Measurements from ENCODE around the gene SLC7A6. TPM values are rescaled to one million over a fixed set of nuclear protein-coding genes. Genes with fewer than 3 reads are reported as not detected.

Gene SLC7A6
- total and polyA plus RNA-seq, 2 of the 13 experiments (the other 11 are each of a cell fraction or from before 2014, with no cell fraction given), result 35.8 to 70.8 TPM

DNA sequence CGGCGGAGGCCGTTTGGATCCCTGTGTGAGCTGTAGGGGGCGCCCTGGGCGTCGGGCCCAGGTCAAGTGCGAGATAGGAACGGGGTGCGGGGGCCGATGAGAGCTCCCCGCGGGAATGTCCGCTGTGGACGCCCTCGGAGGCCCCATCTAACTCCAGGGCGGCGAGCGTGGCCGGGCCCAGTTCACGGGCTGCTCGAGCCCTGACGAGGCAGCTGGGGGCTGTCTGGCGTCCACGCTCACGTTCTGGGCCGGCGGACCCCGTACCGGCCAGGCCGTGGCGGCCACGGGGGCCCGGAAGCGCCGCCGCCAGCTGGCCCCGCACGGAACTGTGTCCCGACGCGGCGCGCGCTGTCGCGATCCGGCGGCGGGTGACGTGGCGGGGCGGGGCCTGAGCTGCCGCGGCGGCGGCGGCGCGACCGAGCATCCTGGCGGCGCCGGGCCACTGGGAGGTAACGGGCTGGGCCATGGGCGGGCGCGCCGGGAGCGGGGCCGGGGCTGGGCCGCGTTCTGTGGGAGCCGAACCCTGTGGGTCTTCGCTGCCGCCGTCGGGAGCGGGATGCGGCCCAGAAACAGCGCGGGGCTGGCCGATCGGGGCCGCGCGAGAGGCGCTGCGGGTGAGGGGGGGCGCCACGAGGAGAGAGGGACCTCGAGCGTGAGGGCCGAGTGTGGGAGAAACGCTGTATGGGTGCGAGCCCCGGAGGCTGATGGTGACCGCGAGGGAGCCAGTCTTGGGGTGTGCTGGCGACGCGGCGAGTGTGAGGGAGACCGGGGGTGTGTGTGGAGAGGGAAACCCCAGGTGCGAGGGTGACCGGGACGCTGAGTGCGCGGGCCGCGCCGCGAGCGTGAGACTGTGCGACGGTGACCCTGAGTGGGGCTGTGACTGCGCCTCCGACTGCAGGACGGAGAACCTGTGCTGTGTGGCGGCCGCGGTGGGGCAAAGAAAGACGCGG, at the start of gene SLC7A6 (continued):
- TF ChIP-seq ASH2L (IDR thresholded peaks at IDR 0.05; ENCODE audit: insufficient read length, low read depth, low read length) (peak; percentile 27), ZNF616 (CRISPR knock-in tag; IDR thresholded peaks at IDR 0.05; ENCODE audit: low read depth) (peak; percentile 87; the same call in 1 of the 2 replicates), NR3C1 (CRISPR knock-in tag; IDR thresholded peaks at IDR 0.05) (no peak), KAT7 (CRISPR knock-in tag; IDR thresholded peaks at IDR 0.05; ENCODE audit: borderline replicate concordance) (peak; percentile 80; the same call in 1 of the 2 replicates), MAZ (IDR thresholded peaks at IDR 0.05; ENCODE audit: borderline replicate concordance, low read depth, low read length) (peak; percentile 32; the same call in 1 of the 2 replicates), MAZ (CRISPR knock-in tag; IDR thresholded peaks at IDR 0.05; ENCODE audit: low read depth) (peak; percentile 76), RNF2 (conservative IDR thresholded peaks at IDR 0.05; ENCODE audit: low read depth) (peak; percentile 31; the same call in 1 of the 2 replicates), ZNF329 (CRISPR knock-in tag; IDR thresholded peaks at IDR 0.05; ENCODE audit: low read depth) (peak; percentile 59), TIGD3 (CRISPR knock-in tag; IDR thresholded peaks at IDR 0.05; ENCODE audit: borderline replicate concordance) (no peak), KLF12 (CRISPR knock-in tag; IDR thresholded peaks at IDR 0.05; ENCODE audit: borderline replicate concordance) (0 out of 2 replicates have a peak, but pooled peaks have one; percentile 12), ETV6 (CRISPR knock-in tag; conservative IDR thresholded peaks at IDR 0.05) (peak; percentile 26), ZBTB7B (CRISPR knock-in tag; IDR thresholded peaks at IDR 0.05) (peak; percentile 49), ZNF503 (CRISPR knock-in tag; IDR thresholded peaks at IDR 0.05) (peak; percentile 29; the same call in 1 of the 2 replicates), SALL1 (CRISPR knock-in tag; IDR thresholded peaks at IDR 0.05) (peak; percentile 58; the same call in 1 of the 2 replicates), SP4 (CRISPR knock-in tag; IDR thresholded peaks at IDR 0.05) (peak; percentile 44; the same call in 1 of the 2 replicates), NR2F2 (IDR thresholded peaks at IDR 0.05; ENCODE audit: borderline replicate concordance, low read depth) (no peak; the same call in 1 of the 2 replicates)
- TF ChIP-seq, protein P1, sequence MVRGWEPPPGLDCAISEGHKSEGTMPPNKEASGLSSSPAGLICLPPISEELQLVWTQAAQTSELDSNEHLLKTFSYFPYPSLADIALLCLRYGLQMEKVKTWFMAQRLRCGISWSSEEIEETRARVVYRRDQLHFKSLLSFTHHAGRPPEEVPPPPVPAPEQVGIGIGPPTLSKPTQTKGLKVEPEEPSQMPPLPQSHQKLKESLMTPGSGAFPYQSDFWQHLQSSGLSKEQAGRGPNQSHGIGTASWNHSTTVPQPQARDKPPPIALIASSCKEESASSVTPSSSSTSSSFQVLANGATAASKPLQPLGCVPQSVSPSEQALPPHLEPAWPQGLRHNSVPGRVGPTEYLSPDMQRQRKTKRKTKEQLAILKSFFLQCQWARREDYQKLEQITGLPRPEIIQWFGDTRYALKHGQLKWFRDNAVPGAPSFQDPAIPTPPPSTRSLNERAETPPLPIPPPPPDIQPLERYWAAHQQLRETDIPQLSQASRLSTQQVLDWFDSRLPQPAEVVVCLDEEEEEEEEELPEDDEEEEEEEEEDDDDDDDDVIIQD (CRISPR knock-in tag; IDR thresholded peaks at IDR 0.05; ENCODE audit: low read depth), result no peak; the same call in 1 of the 2 replicates
- TF ChIP-seq, protein P2, sequence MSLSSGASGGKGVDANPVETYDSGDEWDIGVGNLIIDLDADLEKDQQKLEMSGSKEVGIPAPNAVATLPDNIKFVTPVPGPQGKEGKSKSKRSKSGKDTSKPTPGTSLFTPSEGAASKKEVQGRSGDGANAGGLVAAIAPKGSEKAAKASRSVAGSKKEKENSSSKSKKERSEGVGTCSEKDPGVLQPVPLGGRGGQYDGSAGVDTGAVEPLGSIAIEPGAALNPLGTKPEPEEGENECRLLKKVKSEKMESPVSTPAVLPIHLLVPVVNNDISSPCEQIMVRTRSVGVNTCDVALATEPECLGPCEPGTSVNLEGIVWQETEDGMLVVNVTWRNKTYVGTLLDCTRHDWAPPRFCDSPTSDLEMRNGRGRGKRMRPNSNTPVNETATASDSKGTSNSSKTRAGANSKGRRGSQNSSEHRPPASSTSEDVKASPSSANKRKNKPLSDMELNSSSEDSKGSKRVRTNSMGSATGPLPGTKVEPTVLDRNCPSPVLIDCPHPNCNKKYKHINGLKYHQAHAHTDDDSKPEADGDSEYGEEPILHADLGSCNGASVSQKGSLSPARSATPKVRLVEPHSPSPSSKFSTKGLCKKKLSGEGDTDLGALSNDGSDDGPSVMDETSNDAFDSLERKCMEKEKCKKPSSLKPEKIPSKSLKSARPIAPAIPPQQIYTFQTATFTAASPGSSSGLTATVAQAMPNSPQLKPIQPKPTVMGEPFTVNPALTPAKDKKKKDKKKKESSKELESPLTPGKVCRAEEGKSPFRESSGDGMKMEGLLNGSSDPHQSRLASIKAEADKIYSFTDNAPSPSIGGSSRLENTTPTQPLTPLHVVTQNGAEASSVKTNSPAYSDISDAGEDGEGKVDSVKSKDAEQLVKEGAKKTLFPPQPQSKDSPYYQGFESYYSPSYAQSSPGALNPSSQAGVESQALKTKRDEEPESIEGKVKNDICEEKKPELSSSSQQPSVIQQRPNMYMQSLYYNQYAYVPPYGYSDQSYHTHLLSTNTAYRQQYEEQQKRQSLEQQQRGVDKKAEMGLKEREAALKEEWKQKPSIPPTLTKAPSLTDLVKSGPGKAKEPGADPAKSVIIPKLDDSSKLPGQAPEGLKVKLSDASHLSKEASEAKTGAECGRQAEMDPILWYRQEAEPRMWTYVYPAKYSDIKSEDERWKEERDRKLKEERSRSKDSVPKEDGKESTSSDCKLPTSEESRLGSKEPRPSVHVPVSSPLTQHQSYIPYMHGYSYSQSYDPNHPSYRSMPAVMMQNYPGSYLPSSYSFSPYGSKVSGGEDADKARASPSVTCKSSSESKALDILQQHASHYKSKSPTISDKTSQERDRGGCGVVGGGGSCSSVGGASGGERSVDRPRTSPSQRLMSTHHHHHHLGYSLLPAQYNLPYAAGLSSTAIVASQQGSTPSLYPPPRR (CRISPR knock-in tag; IDR thresholded peaks at IDR 0.05; ENCODE audit: borderline replicate concordance), result no peak; the same call in 1 of the 2 replicates
